ENCODE data around the gene PPP1R9A. TPM values are rescaled to one million over a fixed set of nuclear protein-coding genes. Genes with fewer than 3 reads are reported as not detected.

PPP1R9A gene
- total RNA-seq, 1 donor = under 0.01 TPM

GRCh38 chr7:95055295-95055694 lies 147.9 kb downstream of the PPP1R9A start:
- no peak overlapping the region for H3K4me3 ChIP-seq (ENCODE audit: low read depth, low read length)
- DNase-seq (ENCODE audit: low read depth) = no peak
- no peak for TF ChIP-seq CTCF (IDR thresholded peaks at IDR 0.05; ENCODE audit: insufficient read depth, low read depth, low read length)

GRCh38 chr7:95056107-95056739 lies 148.8 kb downstream of the PPP1R9A start:
- no peak for DNase-seq (ENCODE audit: low read depth)
- no peak for TF ChIP-seq CTCF (IDR thresholded peaks at IDR 0.05; ENCODE audit: insufficient read depth, low read depth, low read length)
- no peak overlapping the region for H3K4me3 ChIP-seq (ENCODE audit: low read depth, low read length)

DNA sequence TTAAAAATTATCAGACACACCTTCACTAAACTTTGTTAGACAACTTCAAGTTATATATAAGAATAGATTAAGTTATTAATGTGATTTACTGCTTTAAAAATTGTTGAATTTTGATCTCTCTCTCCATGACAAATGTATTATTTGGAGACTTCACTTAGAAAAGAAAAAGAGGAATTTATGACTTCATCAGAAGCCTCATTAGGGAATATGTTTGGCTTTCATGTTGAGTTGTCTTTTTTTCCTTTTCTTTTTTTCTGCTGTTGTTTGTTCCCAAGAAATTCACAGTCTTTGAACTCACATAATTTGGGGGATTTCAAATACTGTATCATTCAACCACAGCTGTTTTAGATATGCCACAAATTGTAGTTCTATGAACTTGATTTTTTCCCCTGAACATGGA lies 149.5 kb downstream of the PPP1R9A start:
- H3K4me3 ChIP-seq (ENCODE audit: low read depth, low read length) = no peak overlapping the region
- no peak for TF ChIP-seq CTCF (IDR thresholded peaks at IDR 0.05; ENCODE audit: insufficient read depth, low read depth, low read length)
- no peak for DNase-seq (ENCODE audit: low read depth)

GRCh38 chr7:95059842-95060313 lies 152.5 kb downstream of the PPP1R9A start:
- TF ChIP-seq CTCF (IDR thresholded peaks at IDR 0.05; ENCODE audit: insufficient read depth, low read depth, low read length) = no peak
- H3K4me3 ChIP-seq (ENCODE audit: low read depth, low read length) = no peak overlapping the region
- DNase-seq (ENCODE audit: low read depth) = no peak

DNA sequence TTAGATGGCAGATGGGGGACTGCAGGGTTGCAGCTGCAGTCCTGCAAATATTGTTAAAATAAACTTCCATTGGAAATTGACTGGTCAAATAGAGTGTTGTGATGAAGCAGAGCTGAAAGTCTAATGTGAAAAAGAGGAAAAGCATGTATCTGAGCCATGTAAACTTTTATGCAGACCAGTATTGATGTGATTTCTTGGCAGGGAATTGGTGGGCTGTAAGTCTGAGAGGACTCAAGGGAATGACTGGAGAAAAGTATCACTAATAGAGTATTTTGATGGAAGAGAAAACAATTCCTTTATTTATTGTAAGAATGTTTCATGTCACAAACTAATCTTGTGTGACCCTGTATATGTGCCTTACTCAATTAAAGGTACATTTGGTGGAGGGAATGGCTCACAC lies 155.5 kb downstream of the PPP1R9A start:
- TF ChIP-seq CTCF (IDR thresholded peaks at IDR 0.05; ENCODE audit: insufficient read depth, low read depth, low read length) = no peak
- no peak for DNase-seq (ENCODE audit: low read depth)
- H3K4me3 ChIP-seq (ENCODE audit: low read depth, low read length) = no peak overlapping the region

DNA sequence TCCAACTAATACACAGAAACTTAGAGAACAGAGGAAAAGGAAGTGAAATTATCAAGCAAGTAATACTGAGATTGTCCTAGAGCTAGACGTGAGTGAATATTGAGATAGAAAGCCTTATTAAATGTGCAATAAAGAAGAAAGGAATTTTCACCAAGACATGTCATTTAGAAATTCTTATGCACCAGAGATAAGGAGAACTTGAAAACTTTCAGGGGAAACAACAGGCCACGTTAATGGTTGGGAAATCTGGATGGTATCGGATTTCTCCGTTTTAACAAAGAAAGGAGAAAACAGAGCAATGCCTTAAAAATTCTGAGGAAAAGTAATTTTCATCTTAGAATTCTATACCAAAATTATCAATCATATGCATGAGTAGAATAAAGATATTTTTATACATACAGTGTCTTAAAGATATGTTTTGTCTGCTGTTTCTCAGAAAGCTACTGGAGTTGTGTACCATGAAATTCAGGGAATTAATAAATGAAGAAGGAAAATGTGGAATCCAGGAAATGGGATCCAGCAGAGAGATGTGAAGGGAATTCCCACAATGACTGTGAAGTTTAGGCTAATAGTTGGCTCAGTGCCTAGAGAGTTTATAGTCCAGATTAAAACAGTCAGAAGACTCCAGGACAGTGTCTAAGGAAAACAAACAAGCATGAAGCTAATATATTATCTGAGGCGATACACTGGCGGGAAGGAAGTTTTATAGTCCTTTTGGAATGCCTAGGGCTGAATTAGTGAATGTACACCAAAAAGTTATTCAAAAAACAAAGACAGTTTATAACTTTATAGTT lies 159.5 kb downstream of the PPP1R9A start:
- DNase-seq (ENCODE audit: low read depth) = peak; percentile 33
- no peak overlapping the region for H3K4me3 ChIP-seq (ENCODE audit: low read depth, low read length)
- TF ChIP-seq CTCF (IDR thresholded peaks at IDR 0.05; ENCODE audit: insufficient read depth, low read depth, low read length) = no peak

Measured in fibroblast of villous mesenchyme (primary cell).